CD4-positive, alpha-beta T cell (primary cell): Measurements from ENCODE around the gene TDRD9. TPM values are rescaled to one million over a fixed set of nuclear protein-coding genes. Genes with fewer than 3 reads are reported as not detected.

ENCODE experiments used
- ATAC-seq: fragments of 200-7000 bp; cut with Tn5 transposase; one replicate; pipeline ENCODE4 v1.10.0; 2022; ENCODE audit warnings: mild to moderate bottlenecking; ENCODE audit not compliant: poor library complexity
- CTCF ChIA-PET: fragments of 350-600 bp; sonication (Branson Sonifier 250); formaldehyde crosslinking; loops from one replicate; lab custom pipeline; 2021; ENCODE audit warnings: antibody characterized with exemption, inconsistent platforms; lab: Charles Lee
- POLR2A ChIA-PET: fragments of 350-600 bp; sonication (Branson Sonifier 250); formaldehyde crosslinking; loops from one replicate; lab custom pipeline; 2021; ENCODE audit warnings: antibody characterized with exemption, inconsistent platforms; lab: Charles Lee
- DNase-seq, 14 experiments: peaks; one replicate each; pipeline ENCODE4 v3.0.0-alpha.2; 2013 to 2020; ENCODE audit warnings: mixed read lengths in 2 of 14
- H3K27ac ChIP-seq, 2 donors: one replicate each; pipeline versions ENCODE4 v1.5.1 to v1.7.0; 2013; ENCODE audit warnings: low read length in 2 of 2, low read depth in 1 of 2, mild to moderate bottlenecking in 1 of 2
- H3K27me3 ChIP-seq, 2 experiments: 1 replicate in 1 of 2; 2 replicates in 1 of 2; pipeline versions ENCODE4 v1.6.1 to v1.7.0; 2013; ENCODE audit warnings: low read length in 2 of 2, control low read depth in 1 of 2, mild to moderate bottlenecking in 1 of 2, moderate library complexity in 1 of 2; ENCODE audit not compliant: insufficient read depth in 2 of 2, control insufficient read depth in 1 of 2
- H3K36me3 ChIP-seq: one replicate; pipeline ENCODE4 v1.6.1; 2013; ENCODE audit warnings: low read length, control low read depth; ENCODE audit not compliant: insufficient read depth
- H3K4me1 ChIP-seq: one replicate; pipeline ENCODE4 v1.6.1; 2013; ENCODE audit warnings: low read length, control low read depth; ENCODE audit not compliant: insufficient read depth
- H3K4me3 ChIP-seq: one replicate; pipeline ENCODE4 v1.5.1; 2013; ENCODE audit warnings: mild to moderate bottlenecking, low read length, moderate library complexity
- H3K9me3 ChIP-seq, 2 experiments: 1 replicate in 1 of 2; 2 replicates in 1 of 2; pipeline versions ENCODE4 v1.6.1 to v1.7.0; 2013; ENCODE audit warnings: low read length in 2 of 2, mild to moderate bottlenecking in 2 of 2, control low read depth in 1 of 2, moderate library complexity in 1 of 2; ENCODE audit not compliant: control insufficient read depth in 1 of 2, insufficient read depth in 1 of 2
- H3K27ac Mint-ChIP-seq: one replicate; pipeline ENCODE4 v1.8.0; 2020; ENCODE audit warnings: mixed read lengths
- H3K27me3 Mint-ChIP-seq: one replicate; pipeline ENCODE4 v1.8.0; 2021; ENCODE audit warnings: mixed read lengths
- H3K36me3 Mint-ChIP-seq: one replicate; pipeline ENCODE4 v1.8.0; 2021; ENCODE audit warnings: low read depth, mixed read lengths
- H3K4me1 Mint-ChIP-seq: one replicate; pipeline ENCODE4 v1.8.0; 2021; ENCODE audit warnings: low read depth, mixed read lengths
- H3K4me3 Mint-ChIP-seq: one replicate; pipeline ENCODE4 v1.8.0; 2020; ENCODE audit warnings: mild to moderate bottlenecking, mixed read lengths
- H3K9me3 Mint-ChIP-seq: one replicate; pipeline ENCODE4 v1.8.0; 2020; ENCODE audit warnings: mixed read lengths
- CTCF ChIP-seq: fragments of 200-600 bp; IDR thresholded peaks from one replicate; pipeline ENCODE4 v1.8.0; 2022; ENCODE audit warnings: antibody characterized with exemption, mild to moderate bottlenecking
- intact Hi-C, 2 experiments: fragments of 100-400 bp; cut with DNase I in 1 of 2; cut with micrococcal nuclease in 1 of 2; formaldehyde crosslinking; loops; one replicate each; pipeline versions ENCODE4 v1.15.1 to v1.9.0; 2023 to 2025; cut with DNase I, micrococcal nuclease
- total RNA-seq, 174 experiments: library from RNA in 2 of 174; stranded (reverse) in 2 of 174; gene quantifications; one replicate each; pipeline ENCODE4 v1.2.3 and lab custom pipeline; 2021 to 2026

The TDRD9 gene
- total RNA-seq, 2 experiments from 2014 or later: 0.17 to 0.27 TPM

- H3K4me3 Mint-ChIP-seq: no peak overlapping the region
- ATAC-seq (no peak), DNase-seq (no peak)
- POLR2A ChIA-PET: no interaction called here
- no peaks in the 10 kb centered on the region for H3K9me3 ChIP-seq
- H3K27me3 Mint-ChIP-seq: no peaks in the 10 kb centered on the region
- H3K27ac ChIP-seq: no peak overlapping the region
- no peak for TF ChIP-seq CTCF
- no peak overlapping the region for H3K27ac Mint-ChIP-seq
- H3K36me3 ChIP-seq: no peaks in the 10 kb centered on the region
- H3K4me1 Mint-ChIP-seq: no peaks in the 10 kb centered on the region
- H3K9me3 Mint-ChIP-seq: no peaks in the 10 kb centered on the region
- H3K4me3 ChIP-seq: no peak overlapping the region
- H3K36me3 Mint-ChIP-seq: no peaks in the 10 kb centered on the region
- H3K27me3 ChIP-seq: no peaks in the 10 kb centered on the region
- no peaks in the 10 kb centered on the region for H3K4me1 ChIP-seq
- intact Hi-C loops: no loop called here
- CTCF ChIA-PET: no interaction called here
Observed at GRCh38 chr14:103891667-103892215, 36.5 kb upstream of the TDRD9 start.

DNA sequence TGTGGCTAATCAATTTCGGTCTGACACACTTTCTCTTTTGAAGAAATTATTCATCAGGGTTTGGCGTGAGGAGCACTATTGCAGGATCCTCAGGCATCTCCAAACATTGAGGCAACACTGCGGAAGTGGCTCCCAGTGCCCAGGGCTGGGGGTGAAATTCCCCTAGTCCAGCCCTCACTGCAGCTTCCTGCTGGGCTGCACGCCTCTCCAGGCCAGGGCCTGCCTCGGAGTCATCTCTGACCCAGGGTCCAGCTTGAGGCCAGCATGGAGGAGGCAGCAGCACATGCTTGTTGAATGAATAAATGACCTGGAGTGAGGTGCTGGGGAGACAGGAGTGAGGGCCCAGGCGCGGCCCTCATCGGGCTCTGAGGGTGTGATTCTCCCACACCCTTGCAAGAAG lies 36.0 kb upstream of the TDRD9 start:
- Mint-ChIP-seq H3K4me1 (no peaks in the 10 kb centered on the region), H3K9me3 (no peaks in the 10 kb centered on the region), H3K27me3 (no peaks in the 10 kb centered on the region), H3K27ac (no peak overlapping the region), H3K4me3 (no peak overlapping the region), H3K36me3 (no peaks in the 10 kb centered on the region)
- Histone ChIP-seq H3K4me3 (no peak overlapping the region), H3K36me3 (no peaks in the 10 kb centered on the region), H3K27ac (no peak overlapping the region), H3K27me3 (no peaks in the 10 kb centered on the region), H3K9me3 (no peaks in the 10 kb centered on the region), H3K4me1 (no peaks in the 10 kb centered on the region)
- ChIA-PET CTCF (interaction anchor here (0.7 kb wide), 1 partner anchor 16 kb away, joined by 4 read pairs; no protein-coding TSS in a partner anchor), POLR2A (interaction anchor here (0.6 kb wide), 1 partner anchor 24 kb away, joined by 3 read pairs; no protein-coding TSS in a partner anchor)
- TF ChIP-seq CTCF: no peak
- ATAC-seq (no peak), DNase-seq (no peak)
- intact Hi-C loops: no loop called here

GRCh38 chr14:103894034-103894722 lies 34.1 kb upstream of the TDRD9 start:
- no peak overlapping the region for H3K27ac ChIP-seq
- H3K27me3 ChIP-seq: no peaks in the 10 kb centered on the region
- TF ChIP-seq CTCF: no peak
- no peaks in the 10 kb centered on the region for H3K9me3 ChIP-seq
- H3K4me1 Mint-ChIP-seq: no peaks in the 10 kb centered on the region
- no peaks in the 10 kb centered on the region for H3K9me3 Mint-ChIP-seq
- ChIA-PET POLR2A (no interaction called here), CTCF (no interaction called here)
- no peaks in the 10 kb centered on the region for H3K36me3 Mint-ChIP-seq
- intact Hi-C loops: no loop called here
- no peak overlapping the region for H3K4me3 ChIP-seq
- no peak overlapping the region for H3K4me3 Mint-ChIP-seq
- no peaks in the 10 kb centered on the region for H3K27me3 Mint-ChIP-seq
- DNase-seq: no peak
- H3K36me3 ChIP-seq: no peaks in the 10 kb centered on the region
- H3K4me1 ChIP-seq: no peaks in the 10 kb centered on the region
- H3K27ac Mint-ChIP-seq: no peak overlapping the region
- ATAC-seq: no peak
